ENCODE measurements around the gene FOSL2. TPM values are rescaled to one million over a fixed set of nuclear protein-coding genes. Genes with fewer than 3 reads are reported as not detected.

The FOSL2 gene
- total and polyA plus RNA-seq, 4 experiments from 2014 or later: 4.7 to 6.7 (median 5.8) TPM

GRCh38 chr2:28437149-28437835 is 44.6 kb downstream of the FOSL2 start:
- Histone ChIP-seq H3K4me1 (ENCODE audit: insufficient read depth, low read length) (no peaks in the 10 kb centered on the region), H3K27ac (ENCODE audit: low read depth, low read length) (no peak overlapping the region), H3K4me3 (ENCODE audit: low read length in 2 of 2) (no peak overlapping the region), H3K36me3 (ENCODE audit: insufficient read depth, low read length) (no peaks in the 10 kb centered on the region), H3K9me3 (ENCODE audit: control insufficient read depth in 1 of 2, low read length in 2 of 2) (no peaks in the 10 kb centered on the region), H3K27me3 (ENCODE audit: insufficient read depth, low read length) (no peaks in the 10 kb centered on the region)
- POLR2A ChIA-PET (ENCODE audit: partially characterized antibody): no interaction called here
- Mint-ChIP-seq H3K4me1 (peaks cover 0 to 9% (median 5%) of the 10 kb centered on the region in 4 donors), H3K27ac (no peak overlapping the region), H3K9me3 (peaks cover 0 to 5% (median under 1%) of the 10 kb centered on the region in 8 donors), H3K4me3 (no peak overlapping the region), H3K27me3 (peaks cover 0 to 3% of the 10 kb centered on the region in 2 donors), H3K36me3 (no peaks in the 10 kb centered on the region)
- intact Hi-C loops (cut with micrococcal nuclease): no loop called here
- DNase-seq: no peak
- CTCF ChIA-PET (ENCODE audit: partially characterized antibody): no interaction called here

GRCh38 chr2:28437918-28438317 is 45.3 kb downstream of the FOSL2 start:
- Mint-ChIP-seq H3K36me3 (no peaks in the 10 kb centered on the region), H3K9me3 (peaks cover 0 to 5% (median under 1%) of the 10 kb centered on the region in 8 donors), H3K4me3 (no peak overlapping the region), H3K27me3 (peaks cover 0 to 3% of the 10 kb centered on the region in 2 donors), H3K4me1 (peaks cover 0 to 9% (median 5%) of the 10 kb centered on the region in 4 donors), H3K27ac (no peak overlapping the region)
- POLR2A ChIA-PET (ENCODE audit: partially characterized antibody): no interaction called here
- no peak overlapping the region for H3K4me3 ChIP-seq (ENCODE audit: low read length in 2 of 2)
- no peak overlapping the region for H3K27ac ChIP-seq (ENCODE audit: low read depth, low read length)
- intact Hi-C loops (cut with micrococcal nuclease): no loop called here
- no peaks in the 10 kb centered on the region for H3K36me3 ChIP-seq (ENCODE audit: insufficient read depth, low read length)
- no peaks in the 10 kb centered on the region for H3K4me1 ChIP-seq (ENCODE audit: insufficient read depth, low read length)
- no peaks in the 10 kb centered on the region for H3K27me3 ChIP-seq (ENCODE audit: insufficient read depth, low read length)
- CTCF ChIA-PET (ENCODE audit: partially characterized antibody): no interaction called here
- no peak for DNase-seq
- H3K9me3 ChIP-seq (ENCODE audit: control insufficient read depth in 1 of 2, low read length in 2 of 2): no peaks in the 10 kb centered on the region

- Mint-ChIP-seq H3K4me1 (peaks cover 0 to 9% (median 5%) of the 10 kb centered on the region in 4 donors), H3K4me3 (no peak overlapping the region), H3K36me3 (no peaks in the 10 kb centered on the region), H3K27me3 (peaks cover 0 to 3% of the 10 kb centered on the region in 2 donors), H3K9me3 (peaks cover 0 to 2% (median 0%) of the 10 kb centered on the region in 8 donors), H3K27ac (peak overlapping the region in 1 of 7 donors; percentile 30)
- H3K36me3 ChIP-seq (ENCODE audit: insufficient read depth, low read length): no peaks in the 10 kb centered on the region
- POLR2A ChIA-PET (ENCODE audit: partially characterized antibody): no interaction called here
- CTCF ChIA-PET (ENCODE audit: partially characterized antibody): no interaction called here
- intact Hi-C loops (cut with micrococcal nuclease): no loop called here
- H3K27ac ChIP-seq (ENCODE audit: low read depth, low read length): no peak overlapping the region
- no peaks in the 10 kb centered on the region for H3K27me3 ChIP-seq (ENCODE audit: insufficient read depth, low read length)
- no peaks in the 10 kb centered on the region for H3K4me1 ChIP-seq (ENCODE audit: insufficient read depth, low read length)
- DNase-seq: no peak
- no peaks in the 10 kb centered on the region for H3K9me3 ChIP-seq (ENCODE audit: control insufficient read depth in 1 of 2, low read length in 2 of 2)
- H3K4me3 ChIP-seq (ENCODE audit: low read length in 2 of 2): no peak overlapping the region
Observed at GRCh38 chr2:28438532-28439063, 45.9 kb downstream of the FOSL2 start.

GRCh38 chr2:28439127-28439526 is 46.5 kb downstream of the FOSL2 start:
- H3K9me3 Mint-ChIP-seq: peaks cover 0 to 2% (median 0%) of the 10 kb centered on the region in 8 donors
- H3K4me1 Mint-ChIP-seq: peaks cover 0 to 5% (median 2%) of the 10 kb centered on the region in 4 donors
- ChIA-PET CTCF (ENCODE audit: partially characterized antibody) (no interaction called here), POLR2A (ENCODE audit: partially characterized antibody) (no interaction called here)
- H3K4me3 Mint-ChIP-seq: no peak overlapping the region
- no peaks in the 10 kb centered on the region for H3K9me3 ChIP-seq (ENCODE audit: control insufficient read depth in 1 of 2, low read length in 2 of 2)
- H3K27me3 Mint-ChIP-seq: peaks cover 0 to 2% of the 10 kb centered on the region in 2 donors
- no peaks in the 10 kb centered on the region for H3K4me1 ChIP-seq (ENCODE audit: insufficient read depth, low read length)
- no peak overlapping the region for H3K4me3 ChIP-seq (ENCODE audit: low read length in 2 of 2)
- DNase-seq: no peak
- no peak overlapping the region for H3K27ac ChIP-seq (ENCODE audit: low read depth, low read length)
- peak overlapping the region in 1 of 7 donors; percentile 30 for H3K27ac Mint-ChIP-seq
- H3K36me3 ChIP-seq (ENCODE audit: insufficient read depth, low read length): no peaks in the 10 kb centered on the region
- intact Hi-C loops (cut with micrococcal nuclease): no loop called here
- no peaks in the 10 kb centered on the region for H3K36me3 Mint-ChIP-seq
- H3K27me3 ChIP-seq (ENCODE audit: insufficient read depth, low read length): no peaks in the 10 kb centered on the region

GRCh38 chr2:28439763-28440162 is 47.1 kb downstream of the FOSL2 start:
- POLR2A ChIA-PET (ENCODE audit: partially characterized antibody): no interaction called here
- H3K4me3 Mint-ChIP-seq: no peak overlapping the region
- H3K36me3 ChIP-seq (ENCODE audit: insufficient read depth, low read length): no peaks in the 10 kb centered on the region
- no peaks in the 10 kb centered on the region for H3K4me1 Mint-ChIP-seq
- no peak overlapping the region for H3K4me3 ChIP-seq (ENCODE audit: low read length in 2 of 2)
- H3K9me3 Mint-ChIP-seq: peaks cover 0 to 2% (median 0%) of the 10 kb centered on the region in 8 donors
- no peaks in the 10 kb centered on the region for H3K27me3 ChIP-seq (ENCODE audit: insufficient read depth, low read length)
- H3K36me3 Mint-ChIP-seq: no peaks in the 10 kb centered on the region
- CTCF ChIA-PET (ENCODE audit: partially characterized antibody): no interaction called here
- no peaks in the 10 kb centered on the region for H3K9me3 ChIP-seq (ENCODE audit: control insufficient read depth in 1 of 2, low read length in 2 of 2)
- no peak overlapping the region for H3K27ac ChIP-seq (ENCODE audit: low read depth, low read length)
- DNase-seq: no peak
- intact Hi-C loops (cut with micrococcal nuclease): no loop called here
- H3K27ac Mint-ChIP-seq: no peak overlapping the region
- H3K27me3 Mint-ChIP-seq: peaks cover 0 to 2% of the 10 kb centered on the region in 2 donors
- no peaks in the 10 kb centered on the region for H3K4me1 ChIP-seq (ENCODE audit: insufficient read depth, low read length)

GRCh38 chr2:28442328-28442727 is 49.7 kb downstream of the FOSL2 start:
- Histone ChIP-seq H3K4me3 (ENCODE audit: low read length in 2 of 2) (no peak overlapping the region), H3K27ac (ENCODE audit: low read depth, low read length) (no peak overlapping the region), H3K9me3 (ENCODE audit: control insufficient read depth in 1 of 2, low read length in 2 of 2) (no peaks in the 10 kb centered on the region), H3K36me3 (ENCODE audit: insufficient read depth, low read length) (no peaks in the 10 kb centered on the region), H3K4me1 (ENCODE audit: insufficient read depth, low read length) (no peaks in the 10 kb centered on the region), H3K27me3 (ENCODE audit: insufficient read depth, low read length) (no peaks in the 10 kb centered on the region)
- peaks cover 0 to 2% of the 10 kb centered on the region in 2 donors for H3K27me3 Mint-ChIP-seq
- H3K4me1 Mint-ChIP-seq: no peaks in the 10 kb centered on the region
- no peak for DNase-seq
- ChIA-PET POLR2A (ENCODE audit: partially characterized antibody) (no interaction called here), CTCF (ENCODE audit: partially characterized antibody) (no interaction called here)
- H3K27ac Mint-ChIP-seq: no peak overlapping the region
- intact Hi-C loops (cut with micrococcal nuclease): no loop called here
- no peak overlapping the region for H3K4me3 Mint-ChIP-seq
- H3K9me3 Mint-ChIP-seq: peaks cover 0 to 2% (median 0%) of the 10 kb centered on the region in 8 donors
- H3K36me3 Mint-ChIP-seq: no peaks in the 10 kb centered on the region

GRCh38 chr2:28444956-28445355 is 52.3 kb downstream of the FOSL2 start:
- H3K4me3 ChIP-seq (ENCODE audit: low read length in 2 of 2): no peak overlapping the region
- no peaks in the 10 kb centered on the region for H3K36me3 ChIP-seq (ENCODE audit: insufficient read depth, low read length)
- no peak for DNase-seq
- H3K4me3 Mint-ChIP-seq: no peak overlapping the region
- intact Hi-C loops (cut with micrococcal nuclease): no loop called here
- H3K4me1 Mint-ChIP-seq: peaks cover 0 to 14% (median 4%) of the 10 kb centered on the region in 4 donors
- H3K27me3 Mint-ChIP-seq: peaks cover 0 to 2% of the 10 kb centered on the region in 2 donors
- no peaks in the 10 kb centered on the region for H3K9me3 ChIP-seq (ENCODE audit: control insufficient read depth in 1 of 2, low read length in 2 of 2)
- no peak overlapping the region for H3K27ac Mint-ChIP-seq
- no peaks in the 10 kb centered on the region for H3K36me3 Mint-ChIP-seq
- H3K4me1 ChIP-seq (ENCODE audit: insufficient read depth, low read length): peaks cover 5% of the 10 kb centered on the region
- POLR2A ChIA-PET (ENCODE audit: partially characterized antibody): interaction anchor here (0.9 kb wide), 1 partner anchor 53 kb away, joined by 3 read pairs; no protein-coding TSS in a partner anchor
- H3K9me3 Mint-ChIP-seq: peaks cover 0 to 2% (median 0%) of the 10 kb centered on the region in 8 donors
- CTCF ChIA-PET (ENCODE audit: partially characterized antibody): interaction anchor here (1.1 kb wide), 2 partner anchors 22 to 762 kb away, joined by 3 read pairs; no protein-coding TSS in a partner anchor
- H3K27ac ChIP-seq (ENCODE audit: low read depth, low read length): no peak overlapping the region
- no peaks in the 10 kb centered on the region for H3K27me3 ChIP-seq (ENCODE audit: insufficient read depth, low read length)

Measured in CD4-positive, alpha-beta memory T cell (primary cell).